ENCODE measurements around the gene NLGN1.

DNA sequence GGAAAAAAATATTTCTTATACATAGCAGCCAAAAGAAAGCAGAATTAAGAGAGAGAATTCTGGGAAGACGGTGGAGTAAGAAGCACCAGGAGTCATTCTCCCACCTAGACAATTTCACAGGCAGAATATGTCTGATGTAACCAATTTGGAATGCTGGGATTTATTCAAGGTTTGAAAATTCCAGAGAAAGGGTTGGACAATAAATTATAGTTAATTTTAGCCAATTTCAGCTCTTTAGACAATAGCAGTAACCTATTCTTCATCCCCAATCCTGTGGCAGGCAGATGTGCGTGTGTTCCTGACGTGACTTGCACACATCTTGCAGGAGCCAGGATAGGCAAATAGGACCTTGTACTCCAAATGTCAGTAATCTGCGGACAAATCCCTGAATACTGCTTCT lies 920.6 kb downstream of the NLGN1 start:
- TF ChIP-seq, protein P1, sequence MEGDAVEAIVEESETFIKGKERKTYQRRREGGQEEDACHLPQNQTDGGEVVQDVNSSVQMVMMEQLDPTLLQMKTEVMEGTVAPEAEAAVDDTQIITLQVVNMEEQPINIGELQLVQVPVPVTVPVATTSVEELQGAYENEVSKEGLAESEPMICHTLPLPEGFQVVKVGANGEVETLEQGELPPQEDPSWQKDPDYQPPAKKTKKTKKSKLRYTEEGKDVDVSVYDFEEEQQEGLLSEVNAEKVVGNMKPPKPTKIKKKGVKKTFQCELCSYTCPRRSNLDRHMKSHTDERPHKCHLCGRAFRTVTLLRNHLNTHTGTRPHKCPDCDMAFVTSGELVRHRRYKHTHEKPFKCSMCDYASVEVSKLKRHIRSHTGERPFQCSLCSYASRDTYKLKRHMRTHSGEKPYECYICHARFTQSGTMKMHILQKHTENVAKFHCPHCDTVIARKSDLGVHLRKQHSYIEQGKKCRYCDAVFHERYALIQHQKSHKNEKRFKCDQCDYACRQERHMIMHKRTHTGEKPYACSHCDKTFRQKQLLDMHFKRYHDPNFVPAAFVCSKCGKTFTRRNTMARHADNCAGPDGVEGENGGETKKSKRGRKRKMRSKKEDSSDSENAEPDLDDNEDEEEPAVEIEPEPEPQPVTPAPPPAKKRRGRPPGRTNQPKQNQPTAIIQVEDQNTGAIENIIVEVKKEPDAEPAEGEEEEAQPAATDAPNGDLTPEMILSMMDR (IDR thresholded peaks at IDR 0.05 in 2 of 3, conservative IDR thresholded peaks at IDR 0.05 in 1 of 3; ENCODE audit: borderline replicate concordance in 1 of 3, insufficient read depth in 1 of 3, low read depth in 2 of 3, low read length in 2 of 3): no peak
- TF ChIP-seq YY1 (IDR thresholded peaks at IDR 0.05; ENCODE audit: extremely low read depth, insufficient replicate concordance, low read depth, low read length): no peak
- TF ChIP-seq EZH2phosphoT487 (IDR thresholded peaks at IDR 0.05; ENCODE audit: borderline replicate concordance): no peak
- TF ChIP-seq POLR2A (IDR thresholded peaks at IDR 0.05; ENCODE audit: borderline replicate concordance, extremely low read depth, insufficient read depth, insufficient read length): no peak
- TF ChIP-seq, protein P2, sequence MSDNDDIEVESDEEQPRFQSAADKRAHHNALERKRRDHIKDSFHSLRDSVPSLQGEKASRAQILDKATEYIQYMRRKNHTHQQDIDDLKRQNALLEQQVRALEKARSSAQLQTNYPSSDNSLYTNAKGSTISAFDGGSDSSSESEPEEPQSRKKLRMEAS (IDR thresholded peaks at IDR 0.05): no peak
